ENCODE data around the gene KCNS3.
A peak's percentile ranks its signal among the peaks of the same experiment; 100 is the strongest.
"Not testable (repeated sequence)": the region's sequence is repeated elsewhere in the genome, so short reads cannot be mapped to it uniquely, and the experiment has no call there.

KCNS3 gene

DNA sequence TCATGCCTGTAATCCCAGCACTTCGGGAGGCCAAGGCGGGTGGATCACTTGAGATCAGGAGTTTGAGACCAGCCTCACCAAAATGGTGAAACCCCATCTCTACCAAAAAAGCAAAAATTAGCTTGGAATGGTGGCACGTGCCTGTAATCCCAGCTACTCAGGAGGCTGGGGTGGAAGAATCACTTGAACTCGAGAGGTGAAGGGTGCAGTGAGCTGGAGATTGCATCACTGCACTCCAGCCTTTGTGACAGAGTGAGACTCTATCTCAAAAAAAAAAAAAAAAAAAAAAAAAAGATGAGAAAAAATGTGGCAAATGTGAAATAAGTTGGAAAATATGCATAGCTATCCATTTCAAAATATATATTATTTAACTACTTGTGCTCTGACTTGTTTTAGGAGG lies 65.0 kb downstream of the KCNS3 start:
- no peak for DNase-seq (ENCODE audit: low read depth, low spot score)

DNA sequence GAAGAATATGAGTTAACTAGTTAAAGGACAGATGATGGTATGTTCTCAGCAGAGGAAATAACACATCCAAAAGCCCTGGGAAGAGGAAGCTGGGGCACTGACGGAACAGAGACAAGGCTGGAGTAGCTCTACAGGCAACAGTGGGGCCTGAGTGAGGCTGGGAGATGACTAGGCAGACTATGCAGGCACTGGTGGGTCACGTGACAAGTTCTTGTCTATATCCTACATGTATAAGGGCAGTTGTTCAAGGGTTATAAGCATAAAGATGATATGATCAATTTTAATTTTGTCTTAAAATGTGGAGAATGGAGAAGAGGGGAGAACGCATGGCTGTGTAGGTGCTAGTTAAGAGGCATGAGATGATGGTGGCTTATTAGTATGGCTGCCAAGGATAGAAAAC lies 68.6 kb downstream of the KCNS3 start:
- no peak for DNase-seq (ENCODE audit: low read depth, low spot score)

DNA sequence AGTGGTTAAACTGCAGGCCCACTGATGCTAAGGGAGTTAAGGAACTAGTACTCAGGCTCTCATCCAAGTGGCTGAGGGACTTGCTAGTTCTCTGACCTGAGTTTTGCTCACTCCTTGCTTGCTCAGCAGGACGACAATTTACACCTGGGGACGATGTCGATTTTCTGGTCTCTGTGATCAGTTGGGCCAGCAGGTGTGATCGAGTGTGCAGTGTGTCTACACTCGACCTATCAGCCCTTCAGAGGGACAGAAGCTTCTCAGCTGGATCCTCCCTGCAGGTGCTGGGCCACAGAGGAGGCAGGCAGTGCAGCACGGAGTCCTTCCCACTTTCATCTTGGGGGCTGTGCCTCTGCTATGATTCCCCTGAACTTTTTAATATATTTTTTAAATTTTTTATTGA lies 71.5 kb downstream of the KCNS3 start:
- no peak for DNase-seq (ENCODE audit: low read depth, low spot score)

DNA sequence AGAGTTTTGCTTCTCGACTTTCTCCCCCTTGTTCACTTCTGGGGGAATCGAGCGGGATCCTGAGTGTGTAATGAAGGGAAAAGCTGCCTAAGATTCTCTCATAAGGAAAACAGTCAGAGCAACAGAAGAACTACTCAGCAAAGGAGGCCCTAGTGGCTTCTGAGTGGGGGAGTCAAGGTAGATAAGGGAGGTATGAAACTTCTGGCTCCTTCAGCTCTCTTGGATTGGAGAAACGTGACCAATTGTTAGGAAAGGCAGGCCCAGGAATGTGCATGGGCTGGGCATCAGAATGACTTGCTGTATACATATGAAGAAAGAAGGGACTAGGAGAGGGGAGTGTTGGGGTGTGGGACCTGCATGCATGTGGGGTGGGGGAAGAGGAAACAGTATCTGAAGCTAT lies 73.1 kb downstream of the KCNS3 start:
- DNase-seq (ENCODE audit: low read depth, low spot score): no peak

DNA sequence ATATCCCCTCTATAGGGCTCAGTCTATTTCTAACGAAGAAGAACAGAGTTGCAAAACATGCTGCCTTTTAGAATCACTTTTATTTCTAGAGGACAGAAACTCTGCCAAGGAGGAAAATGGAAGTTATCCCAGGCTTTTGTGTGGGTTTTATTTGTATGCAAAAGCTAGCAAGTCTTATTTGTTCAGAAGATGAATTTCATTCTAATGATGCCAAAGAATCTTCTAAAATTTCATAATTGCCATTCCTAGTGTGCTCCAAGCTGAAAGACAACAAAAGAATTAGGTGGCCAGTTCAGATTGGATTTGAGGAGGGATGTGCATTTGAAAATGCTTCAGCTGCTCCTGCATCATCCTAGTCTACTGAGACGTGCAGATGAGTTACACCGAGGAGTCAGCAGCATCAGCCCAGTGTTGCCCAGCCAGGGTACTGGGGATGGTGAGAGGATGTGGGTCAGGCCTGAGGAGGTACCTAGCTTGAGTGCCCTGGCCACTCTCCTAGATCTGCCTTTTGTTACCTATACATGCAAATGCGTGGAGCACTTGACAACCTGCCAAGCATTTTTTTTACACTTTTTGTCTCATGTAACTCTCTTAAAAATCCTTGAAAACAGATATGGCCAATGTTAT lies 80.1 kb downstream of the KCNS3 start:
- no peak for DNase-seq (ENCODE audit: low read depth, low spot score)

DNA sequence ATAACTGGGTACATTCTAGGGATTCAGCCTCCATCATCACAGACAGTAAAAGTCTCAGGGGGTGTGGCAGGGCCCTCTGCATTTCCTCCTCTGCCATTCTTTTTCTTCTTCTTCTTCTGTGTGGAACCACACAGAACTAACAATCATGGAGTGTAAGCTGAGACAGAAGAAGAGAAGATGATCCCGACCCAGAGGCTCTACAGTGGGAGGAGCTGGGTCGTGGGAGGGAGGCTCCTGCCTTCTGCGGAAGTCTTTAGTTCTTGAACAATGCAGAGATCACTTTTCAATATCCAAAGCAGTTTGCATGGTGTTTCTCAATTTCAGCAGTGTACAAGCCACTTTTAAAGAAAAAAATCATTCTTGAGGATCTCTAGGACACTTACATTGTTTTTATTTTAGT lies 80.9 kb downstream of the KCNS3 start:
- DNase-seq (ENCODE audit: low read depth, low spot score): no peak

DNA sequence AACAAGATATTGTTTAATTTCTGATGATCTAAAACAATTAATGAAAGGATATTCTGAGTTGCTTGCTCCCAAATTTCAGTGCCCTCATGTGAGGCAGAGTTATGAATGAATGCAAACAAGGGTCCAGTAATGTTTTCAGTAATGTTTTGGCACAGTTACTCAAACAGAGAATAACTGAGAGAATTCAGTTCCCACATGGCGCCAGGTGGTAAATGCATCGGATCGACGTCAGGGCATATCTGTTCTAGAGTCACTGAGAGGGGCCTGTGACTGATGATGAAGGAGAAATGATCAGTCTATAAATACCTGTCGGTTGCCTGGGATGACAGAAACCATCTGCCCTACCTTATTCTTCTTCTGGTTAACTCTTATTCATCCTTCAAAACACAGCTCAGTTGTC lies 81.4 kb downstream of the KCNS3 start:
- DNase-seq (ENCODE audit: low read depth, low spot score): no peak

DNA sequence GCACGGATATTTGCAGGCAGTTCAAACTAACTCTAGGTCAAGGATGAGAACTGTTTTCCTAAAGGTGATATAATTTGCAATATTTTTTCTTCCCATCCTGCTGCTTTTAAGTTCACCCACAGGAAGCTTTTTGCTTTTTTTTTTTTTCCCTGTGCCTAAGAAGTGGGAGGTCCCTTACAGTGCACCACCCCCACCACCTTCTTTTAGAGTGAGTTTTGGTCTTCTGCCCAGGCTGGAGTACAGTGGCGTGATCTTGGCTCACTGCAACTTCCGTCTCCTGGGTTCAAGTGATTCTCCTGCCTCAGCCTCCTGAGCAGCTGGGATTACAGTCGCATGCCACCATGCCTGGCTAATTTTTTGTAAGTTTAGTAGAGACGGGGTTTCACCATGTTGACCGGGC lies 82.5 kb downstream of the KCNS3 start:
- DNase-seq (ENCODE audit: low read depth, low spot score): no peak

DNA sequence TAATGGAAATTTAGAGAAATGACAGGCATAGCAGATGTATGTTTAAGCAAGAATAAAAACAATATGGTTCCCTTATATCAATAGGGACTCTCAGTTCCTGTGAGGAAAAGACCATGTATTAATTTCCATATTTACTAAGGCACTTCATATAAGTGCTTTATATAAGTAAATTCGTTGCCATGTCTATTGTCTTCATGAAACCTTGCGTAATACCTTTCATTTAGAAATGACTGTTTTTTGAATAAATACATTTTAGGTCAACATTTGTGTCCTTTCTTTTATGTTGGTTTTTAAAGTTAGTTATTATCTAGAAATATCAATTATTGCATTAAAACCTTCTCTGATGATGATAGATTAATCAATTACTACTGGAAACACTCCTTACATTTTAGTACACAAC lies 83.3 kb downstream of the KCNS3 start:
- no peak for DNase-seq (ENCODE audit: low read depth, low spot score)

DNA sequence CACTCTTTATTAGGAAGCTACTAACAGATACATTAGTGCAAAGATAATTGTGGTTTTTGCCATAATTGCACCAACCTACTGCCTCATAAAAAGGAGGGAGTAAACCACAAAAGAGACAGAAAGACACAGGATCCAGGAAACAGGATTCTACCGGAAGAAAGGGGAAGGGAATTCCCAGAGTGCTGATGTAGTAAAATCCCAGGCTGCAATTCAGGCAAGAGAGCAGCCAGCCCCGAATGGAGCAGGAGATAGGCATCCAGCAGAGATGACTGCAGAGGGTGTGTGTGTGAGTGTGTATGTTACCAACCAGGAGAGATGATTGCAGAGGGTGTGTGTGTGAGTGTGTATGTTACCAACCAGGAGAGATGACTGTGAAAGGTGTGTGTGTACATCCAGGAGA lies 84.4 kb downstream of the KCNS3 start:
- DNase-seq (ENCODE audit: low read depth, low spot score): peak; percentile 15

DNA sequence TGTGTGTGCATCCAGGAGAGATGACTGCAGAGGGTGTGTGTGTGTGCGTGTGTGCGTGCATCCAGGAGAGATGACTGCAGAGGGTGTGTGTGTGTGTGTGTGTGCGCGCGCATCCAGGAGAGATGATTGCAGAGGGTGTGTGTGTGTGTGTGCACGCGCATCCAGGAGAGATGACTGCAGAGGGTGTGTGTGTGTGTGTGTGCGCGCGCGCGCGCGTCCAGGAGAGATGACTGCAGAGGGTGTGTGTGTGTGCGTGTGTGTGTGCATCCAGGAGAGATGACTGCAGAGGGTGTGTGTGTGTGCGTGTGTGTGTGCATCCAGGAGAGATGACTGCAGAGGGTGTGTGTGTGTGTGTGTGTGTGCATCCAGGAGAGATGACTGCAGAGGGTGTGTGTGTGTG lies 85.1 kb downstream of the KCNS3 start:
- DNase-seq (ENCODE audit: low read depth, low spot score): not testable (repeated sequence)

DNA sequence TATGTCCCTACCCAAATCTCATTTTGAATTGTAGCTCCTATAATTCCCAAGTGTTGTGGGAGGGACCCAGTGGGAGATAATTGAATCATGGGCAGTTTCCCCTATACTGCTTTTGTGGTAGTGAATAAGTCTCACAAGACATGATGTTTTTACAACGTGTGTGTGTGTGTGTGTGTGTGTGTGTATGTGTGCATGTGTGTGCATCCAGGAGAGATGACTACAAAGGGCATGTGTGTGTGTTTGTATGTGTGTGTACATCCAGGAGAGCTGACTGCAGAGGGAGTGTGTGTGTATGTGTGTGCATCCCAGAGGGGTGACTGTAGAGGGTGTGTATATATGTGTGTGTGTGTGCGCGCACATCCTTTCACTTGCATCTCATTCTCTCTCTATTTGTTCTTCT lies 86.7 kb downstream of the KCNS3 start:
- DNase-seq (ENCODE audit: low read depth, low spot score): no peak

DNA sequence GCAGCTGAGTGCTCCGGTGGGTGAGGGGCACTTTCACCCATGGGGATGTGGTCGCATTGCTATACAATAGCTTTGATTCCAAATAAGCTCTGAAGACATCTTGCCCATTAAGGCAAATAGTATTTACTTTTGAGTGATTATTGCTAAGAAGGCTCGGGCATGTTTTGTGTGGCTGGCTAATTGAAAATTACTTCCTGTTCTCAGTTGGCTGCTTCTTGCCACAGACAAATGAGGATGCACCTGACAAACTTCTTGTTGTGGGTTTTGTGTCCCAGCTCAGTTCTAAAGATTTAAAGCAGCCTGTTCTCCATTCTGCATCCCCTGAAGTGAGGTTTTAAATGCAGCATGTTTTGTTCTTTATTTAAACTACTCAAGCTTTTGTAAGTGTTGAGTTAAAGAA lies 88.3 kb downstream of the KCNS3 start:
- DNase-seq (ENCODE audit: low read depth, low spot score): no peak

DNA sequence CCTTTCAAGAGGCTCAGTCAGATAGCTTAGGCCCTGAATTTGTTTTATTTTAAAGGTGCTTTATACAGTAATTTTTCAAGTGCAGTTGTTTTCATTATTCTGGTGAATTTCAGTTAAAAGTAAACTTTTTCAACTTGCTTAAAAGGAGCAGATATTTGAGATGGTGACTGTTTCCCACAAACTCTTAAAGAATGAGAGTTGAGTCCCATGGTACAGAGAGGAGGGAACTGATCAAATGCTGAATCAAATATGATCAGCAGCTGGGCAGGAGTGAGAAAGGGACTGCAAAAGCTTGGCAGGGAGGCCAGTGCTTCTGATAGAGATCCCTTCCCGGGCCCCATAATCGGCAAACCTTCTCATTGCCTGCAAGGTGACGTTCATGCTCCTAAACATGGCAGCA lies 91.2 kb downstream of the KCNS3 start:
- DNase-seq (ENCODE audit: low read depth, low spot score): no peak

DNA sequence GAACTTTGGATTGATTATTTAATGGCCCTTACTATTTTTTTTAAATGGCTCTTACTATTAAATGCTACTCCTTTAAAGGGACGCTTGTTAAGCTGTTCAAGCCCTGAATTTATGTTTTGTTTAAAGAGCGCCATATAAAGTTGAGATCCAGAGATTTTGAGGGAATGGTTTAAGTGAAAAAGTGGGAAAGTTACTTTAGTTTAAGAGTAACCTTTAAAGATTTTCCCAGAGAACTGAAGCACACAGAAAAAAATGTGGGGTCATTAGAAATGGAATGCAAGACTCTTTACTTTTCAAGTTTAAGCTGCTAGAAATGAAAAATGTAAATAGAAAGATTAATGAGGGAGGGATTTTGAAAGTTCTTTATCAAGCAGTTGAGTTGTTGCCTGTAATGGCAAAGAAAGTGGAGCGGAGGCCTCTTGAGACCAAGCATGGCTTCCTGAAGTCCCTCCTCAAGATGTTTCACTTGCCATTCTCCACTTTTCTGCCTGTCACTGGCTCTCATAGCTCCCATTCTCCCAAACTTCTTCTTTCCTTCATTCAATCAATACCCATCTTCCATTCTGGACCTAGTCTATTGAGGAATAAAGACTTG lies 93.2 kb downstream of the KCNS3 start:
- no peak for DNase-seq (ENCODE audit: low read depth, low spot score)

DNA sequence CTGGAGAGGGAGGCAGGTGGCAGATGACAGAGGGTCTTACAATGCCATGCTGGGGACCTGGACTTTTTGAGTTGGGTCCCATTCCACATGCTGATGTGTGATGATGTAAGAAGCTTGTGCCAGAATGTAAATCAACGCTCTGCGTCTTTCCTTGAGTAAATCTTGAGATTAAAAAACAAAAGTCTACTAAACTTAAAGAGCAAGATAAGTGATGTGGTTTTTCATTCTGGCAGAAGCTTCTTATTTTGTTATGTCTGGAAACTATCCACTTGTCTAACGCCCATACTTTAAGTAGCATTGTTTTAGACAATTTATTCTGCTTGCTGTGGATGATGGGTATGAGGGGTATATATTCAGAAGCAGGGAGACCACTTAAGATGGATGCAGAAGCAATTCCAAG lies 94.5 kb downstream of the KCNS3 start:
- no peak for DNase-seq (ENCODE audit: low read depth, low spot score)

DNA sequence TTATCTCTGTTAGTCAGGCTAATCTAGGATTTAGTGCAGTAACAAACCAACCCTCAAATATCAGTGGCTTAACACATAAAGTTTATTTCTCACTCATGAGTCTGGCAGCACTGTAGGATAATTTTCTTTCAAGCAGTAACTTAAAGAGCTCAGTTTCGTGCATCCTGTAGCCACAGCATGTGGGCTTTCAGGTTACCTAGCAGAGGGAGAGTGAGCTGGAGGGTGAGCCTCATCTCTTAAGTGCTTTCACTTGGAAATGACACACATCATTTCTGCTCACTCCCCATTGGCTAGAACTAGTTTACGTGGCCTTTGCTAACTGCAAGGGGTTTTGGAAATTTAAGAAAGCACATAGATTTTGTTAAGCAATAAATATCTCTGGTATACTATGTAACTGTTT lies 96.9 kb downstream of the KCNS3 start:
- no peak for DNase-seq (ENCODE audit: low read depth, low spot score)

DNA sequence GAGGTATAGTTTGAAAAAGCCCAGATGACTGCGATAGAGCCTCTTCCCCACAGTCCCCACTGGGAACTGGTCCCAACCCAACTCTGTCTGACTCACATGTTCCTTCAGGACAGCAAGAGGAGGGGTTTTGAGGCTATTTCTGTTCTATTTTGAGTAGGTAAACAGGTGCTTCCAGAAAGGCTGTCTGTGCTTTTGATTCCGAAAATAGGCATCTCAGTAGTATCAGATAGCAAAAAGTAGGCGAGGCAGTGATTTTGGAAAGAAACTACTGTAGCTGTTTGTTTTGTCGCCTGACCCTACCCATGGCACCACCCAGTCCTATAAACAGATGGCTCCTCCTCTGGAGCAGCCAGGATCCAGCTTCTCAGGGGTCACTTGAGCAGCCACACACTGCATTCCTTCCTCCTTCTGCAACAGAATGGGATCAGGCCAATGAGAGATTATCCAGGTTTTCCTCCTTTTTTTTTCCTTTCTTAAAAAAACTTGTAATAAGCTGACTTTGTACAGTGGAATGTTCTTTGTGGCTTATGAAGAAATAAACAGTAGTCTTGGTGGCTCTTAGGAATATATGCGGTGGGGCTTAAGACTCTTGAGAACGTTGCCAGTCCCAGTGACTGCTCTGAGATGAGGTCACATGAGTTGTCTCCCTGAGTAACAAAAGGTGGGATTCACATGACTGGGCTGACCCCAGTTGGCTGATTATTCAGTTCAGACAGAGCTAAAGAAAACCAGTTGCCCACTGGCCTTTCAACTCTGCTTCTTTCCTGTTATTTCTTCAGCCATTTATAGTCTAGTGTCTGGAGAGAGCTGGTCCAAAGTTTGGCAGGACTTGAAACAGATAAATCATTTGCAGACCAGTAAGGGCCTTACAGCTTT lies 98.6 kb downstream of the KCNS3 start:
- DNase-seq (ENCODE audit: low read depth, low spot score): no peak

DNA sequence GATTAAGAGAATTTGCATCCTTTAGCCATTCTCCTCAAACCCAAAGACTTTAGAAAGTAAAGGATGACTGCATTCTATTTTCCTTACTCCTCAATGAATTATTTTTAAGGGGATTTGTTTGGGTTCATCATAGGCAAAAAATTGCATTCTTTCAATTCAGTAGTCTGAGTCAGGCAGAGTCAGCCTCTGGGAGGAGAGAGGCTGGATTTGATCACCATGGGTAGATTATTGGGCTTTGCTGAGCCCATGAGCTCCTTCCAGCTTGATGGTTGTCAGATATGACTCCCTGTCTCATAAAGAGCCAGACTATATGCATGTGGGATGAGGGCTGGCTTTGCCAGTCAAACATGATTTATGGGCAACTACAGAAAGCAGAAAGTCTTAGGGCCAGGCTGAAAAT lies 101.2 kb downstream of the KCNS3 start:
- no peak for DNase-seq (ENCODE audit: low read depth, low spot score)

DNA sequence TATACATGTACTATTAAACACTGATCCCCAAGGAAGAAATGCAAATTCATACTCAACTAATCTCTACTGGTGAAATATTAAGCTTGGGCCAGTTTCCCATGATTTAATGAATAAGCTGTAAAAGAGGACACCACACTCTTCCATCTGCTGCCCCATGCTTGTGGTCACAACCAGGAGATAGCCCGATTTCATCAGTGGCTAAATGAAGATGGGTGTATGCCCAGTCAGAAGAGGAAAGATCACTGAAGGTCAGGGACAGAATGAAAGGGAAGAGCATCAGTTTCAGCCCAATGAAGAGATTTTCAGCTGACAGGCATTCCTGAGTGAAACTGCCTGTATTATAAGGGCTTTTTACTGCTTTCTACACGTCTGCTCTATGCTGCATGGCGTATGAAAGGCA lies 103.5 kb downstream of the KCNS3 start:
- DNase-seq (ENCODE audit: low read depth, low spot score): no peak
